Coronary artery (tissue), 2 donors: ENCODE data around the gene ZNF652.

ENCODE experiments used
- DNase-seq: peaks from one replicate; pipeline ENCODE4 v3.0.0-alpha.2; 2017; ENCODE audit warnings: low spot score
- H3K27ac ChIP-seq, 2 donors: fragments of 200-600 bp; sonication (generic); one replicate each; pipeline ENCODE4 v1.5.1; 2016 to 2019
- H3K4me3 ChIP-seq: fragments of 200-600 bp; sonication (generic); 2 replicates; pipeline ENCODE4 v1.5.1; 2016; ENCODE audit warnings: mild to moderate bottlenecking, moderate library complexity
- TF ChIP-seq, protein P1 (sequence below): fragments of 200-600 bp; sonication (generic); IDR thresholded peaks from one replicate; pipeline ENCODE4 v1.5.1; 2019; ENCODE audit warnings: antibody characterized with exemption

The ZNF652 gene

DNA sequence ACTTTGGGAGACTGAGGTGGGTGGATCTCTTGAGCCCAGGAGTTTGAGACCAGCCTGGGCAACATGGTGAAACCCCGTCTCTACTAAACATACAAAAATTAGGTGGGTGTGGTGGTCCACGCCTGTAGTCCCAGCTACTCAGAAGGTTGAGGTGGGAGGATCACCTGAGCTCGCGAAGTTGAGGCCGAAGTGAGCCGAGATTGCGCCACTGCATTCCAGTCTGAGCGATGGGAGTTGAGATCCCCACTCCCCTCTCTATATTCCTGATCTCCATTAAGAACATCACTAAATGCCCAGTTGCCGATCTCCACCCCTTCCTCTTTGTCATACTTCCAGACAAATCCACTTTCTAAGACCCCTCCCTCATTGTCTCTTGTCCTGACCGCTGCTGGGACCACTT is 24.3 kb upstream of the ZNF652 start:
- H3K27ac ChIP-seq = no peak overlapping the region
- no peak overlapping the region for H3K4me3 ChIP-seq
- no peak for DNase-seq
- TF ChIP-seq, protein P1, sequence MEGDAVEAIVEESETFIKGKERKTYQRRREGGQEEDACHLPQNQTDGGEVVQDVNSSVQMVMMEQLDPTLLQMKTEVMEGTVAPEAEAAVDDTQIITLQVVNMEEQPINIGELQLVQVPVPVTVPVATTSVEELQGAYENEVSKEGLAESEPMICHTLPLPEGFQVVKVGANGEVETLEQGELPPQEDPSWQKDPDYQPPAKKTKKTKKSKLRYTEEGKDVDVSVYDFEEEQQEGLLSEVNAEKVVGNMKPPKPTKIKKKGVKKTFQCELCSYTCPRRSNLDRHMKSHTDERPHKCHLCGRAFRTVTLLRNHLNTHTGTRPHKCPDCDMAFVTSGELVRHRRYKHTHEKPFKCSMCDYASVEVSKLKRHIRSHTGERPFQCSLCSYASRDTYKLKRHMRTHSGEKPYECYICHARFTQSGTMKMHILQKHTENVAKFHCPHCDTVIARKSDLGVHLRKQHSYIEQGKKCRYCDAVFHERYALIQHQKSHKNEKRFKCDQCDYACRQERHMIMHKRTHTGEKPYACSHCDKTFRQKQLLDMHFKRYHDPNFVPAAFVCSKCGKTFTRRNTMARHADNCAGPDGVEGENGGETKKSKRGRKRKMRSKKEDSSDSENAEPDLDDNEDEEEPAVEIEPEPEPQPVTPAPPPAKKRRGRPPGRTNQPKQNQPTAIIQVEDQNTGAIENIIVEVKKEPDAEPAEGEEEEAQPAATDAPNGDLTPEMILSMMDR = no peak

DNA sequence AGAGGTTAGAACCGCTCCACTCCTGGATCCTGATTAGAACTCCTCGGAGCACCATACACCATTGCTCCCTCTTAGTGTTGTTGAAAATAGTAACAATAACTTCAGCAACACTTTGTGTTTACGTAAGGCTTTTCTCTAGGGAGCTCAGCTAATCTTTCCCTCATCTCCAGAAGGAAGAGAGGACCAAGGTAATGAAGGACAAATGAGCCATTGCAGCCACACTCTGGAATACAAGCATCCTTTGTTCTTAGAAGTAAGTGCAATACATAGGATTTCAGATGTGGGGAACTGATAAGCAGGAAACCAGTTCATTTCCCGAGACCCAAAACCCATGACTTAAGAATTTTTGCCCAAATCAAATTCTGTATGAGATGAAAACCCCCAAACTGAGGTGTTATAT is 22.9 kb upstream of the ZNF652 start:
- H3K4me3 ChIP-seq = no peak overlapping the region
- no peak overlapping the region for H3K27ac ChIP-seq
- TF ChIP-seq, protein P1 = no peak
- DNase-seq = no peak

DNA sequence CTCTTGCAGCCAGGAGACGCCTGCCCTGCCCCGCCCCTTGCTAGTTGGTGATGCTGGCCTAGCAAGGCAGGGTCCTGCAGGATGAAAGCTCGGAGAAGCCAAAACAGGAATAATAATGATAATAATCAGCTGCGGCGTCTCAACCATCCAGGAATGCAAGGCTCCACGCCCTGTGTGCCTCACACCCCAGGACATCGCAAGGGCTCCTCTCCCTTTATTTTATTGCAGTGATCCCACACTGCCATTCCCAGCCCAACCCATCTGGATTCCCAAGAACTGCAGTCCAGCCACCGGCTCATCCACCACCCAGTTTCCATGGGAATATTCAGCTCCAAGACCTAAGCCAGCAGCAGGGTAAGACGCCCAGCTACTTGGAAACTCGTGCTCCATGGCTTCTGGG is 21.0 kb upstream of the ZNF652 start:
- TF ChIP-seq, protein P1 = no peak
- H3K4me3 ChIP-seq = no peak overlapping the region
- DNase-seq = no peak
- H3K27ac ChIP-seq = no peak overlapping the region

DNA sequence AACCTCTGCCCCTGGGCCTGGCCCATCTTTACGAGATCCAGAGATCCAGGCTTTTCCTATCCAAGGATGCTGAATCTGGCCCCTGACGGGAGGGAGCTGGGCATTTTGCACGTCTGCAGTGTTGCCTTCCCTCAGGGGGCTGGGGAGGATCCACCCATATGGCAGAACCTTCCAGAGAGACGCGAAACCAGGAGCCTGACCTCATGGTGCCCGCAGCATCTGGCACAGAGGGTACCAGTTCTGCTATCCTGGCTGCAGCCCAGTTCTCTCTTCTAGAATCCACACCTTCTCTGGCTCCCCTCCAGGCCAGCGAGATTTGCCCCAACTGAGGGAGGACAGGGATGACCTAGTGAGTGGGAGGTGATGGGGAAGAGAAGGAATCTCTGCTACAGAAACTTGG is 20.5 kb upstream of the ZNF652 start:
- no peak overlapping the region for H3K27ac ChIP-seq
- DNase-seq = no peak
- TF ChIP-seq, protein P1 = no peak
- H3K4me3 ChIP-seq = no peak overlapping the region

DNA sequence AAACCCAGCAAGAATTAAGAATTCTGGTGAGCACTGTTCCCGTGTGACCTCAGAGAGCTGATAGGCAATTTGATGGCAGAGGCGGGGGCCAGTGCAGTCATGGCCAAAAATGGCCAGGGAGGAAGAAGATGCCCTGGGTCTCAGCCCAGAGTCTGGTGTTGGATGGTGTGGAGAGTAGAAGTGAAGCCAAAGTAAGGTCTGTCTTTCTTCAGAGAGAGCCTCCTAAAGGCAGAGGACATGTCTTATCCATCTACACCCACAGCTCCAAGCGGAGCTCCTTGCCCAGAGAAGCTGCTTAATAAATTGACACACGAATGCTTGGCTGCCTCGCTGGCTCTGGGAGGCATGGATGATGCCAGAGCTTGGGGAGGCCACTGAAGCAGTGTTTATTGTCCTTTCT is 19.7 kb upstream of the ZNF652 start:
- no peak for DNase-seq
- TF ChIP-seq, protein P1 = no peak
- H3K4me3 ChIP-seq = no peak overlapping the region
- no peak overlapping the region for H3K27ac ChIP-seq

DNA sequence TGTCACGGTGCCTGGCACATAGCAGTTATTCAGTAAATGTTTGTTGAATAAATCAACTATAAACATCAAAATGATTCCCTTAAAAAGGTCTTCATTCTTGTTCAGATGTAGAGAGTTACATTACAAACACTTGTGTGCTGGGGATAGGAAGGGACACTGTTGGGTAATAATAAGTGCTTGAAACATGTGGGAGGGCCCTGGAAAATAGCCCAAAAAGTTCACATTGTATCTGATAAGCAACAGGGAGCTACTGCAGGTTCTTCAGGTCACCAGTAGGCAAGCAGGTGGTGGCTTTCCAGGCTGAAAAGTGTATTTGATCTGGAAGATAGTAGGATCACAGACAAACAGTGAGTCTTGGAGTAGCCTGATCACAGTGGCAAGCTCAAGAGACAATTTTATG is 19.0 kb upstream of the ZNF652 start:
- DNase-seq = no peak
- no peak overlapping the region for H3K27ac ChIP-seq
- H3K4me3 ChIP-seq = no peak overlapping the region
- TF ChIP-seq, protein P1 = no peak

DNA sequence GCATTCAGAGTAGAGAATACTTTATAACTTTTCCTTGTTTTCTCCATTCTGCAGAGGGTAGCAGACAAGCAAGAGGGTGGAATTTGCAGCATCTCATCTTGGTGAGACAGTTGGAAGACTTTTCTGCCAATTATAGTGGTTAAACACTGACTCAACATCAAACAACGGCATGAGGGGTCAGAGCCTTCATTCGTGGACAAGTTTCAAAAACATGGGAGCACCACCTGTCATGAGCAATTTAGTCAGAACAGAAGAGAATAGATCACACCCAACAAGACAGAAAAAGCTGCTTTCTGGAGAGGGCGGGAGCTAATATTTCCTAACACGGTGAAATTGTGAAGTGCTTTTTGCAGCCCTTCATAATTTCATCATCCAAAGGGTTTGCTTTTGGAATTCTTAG is 17.9 kb upstream of the ZNF652 start:
- no peak overlapping the region for H3K4me3 ChIP-seq
- TF ChIP-seq, protein P1 = no peak
- no peak overlapping the region for H3K27ac ChIP-seq
- no peak for DNase-seq
